Peyer's patch (tissue), 4 donors: Measurements from ENCODE around the gene UQCR11. TPM values are rescaled to one million over a fixed set of nuclear protein-coding genes. Genes with fewer than 3 reads are reported as not detected.

Experiments
- DNase-seq, 3 donors: peaks; one replicate each; pipeline ENCODE4 v3.0.0-alpha.2; 2017 to 2019
- H3K27ac ChIP-seq, 4 donors: fragments of 200-600 bp; sonication (generic); one replicate each; pipeline ENCODE4 v1.5.1; 2016 to 2019
- H3K27me3 ChIP-seq, 2 donors: fragments of 200-600 bp; sonication (generic); one replicate each; pipeline ENCODE4 v1.5.1; 2019
- H3K36me3 ChIP-seq, 3 donors: fragments of 200-600 bp; sonication (generic); one replicate each; pipeline ENCODE4 v1.5.1; 2016 to 2019
- H3K4me1 ChIP-seq, 4 donors: fragments of 200-600 bp; sonication (generic); one replicate each; pipeline ENCODE4 v1.5.1; 2016 to 2019
- H3K4me3 ChIP-seq, 4 donors: fragments of 200-600 bp; sonication (generic); 1 replicate in 3 of 4; 2 replicates in 1 of 4; pipeline ENCODE4 v1.5.1; 2016 to 2019; ENCODE audit warnings: mild to moderate bottlenecking in 1 of 4
- H3K9me3 ChIP-seq, 4 donors: fragments of 200-600 bp; sonication (generic); one replicate each; pipeline ENCODE4 v1.5.1; 2016 to 2019; ENCODE audit warnings: mild to moderate bottlenecking in 1 of 4
- POLR2A ChIP-seq, 2 donors: fragments of 450-650 bp; IDR thresholded peaks; one replicate each; pipeline ENCODE4 v1.5.1; 2017; ENCODE audit warnings: antibody characterized with exemption in 2 of 2, mild to moderate bottlenecking in 2 of 2, moderate library complexity in 2 of 2
- total RNA-seq, 4 donors: library from RNA; depleted of rRNA; stranded (reverse); fragments of >200 nt; gene quantifications; one replicate each; pipeline ENCODE4 v1.1.0, GENCODE V29; 2016
- TF ChIP-seq, protein P1 (sequence below), 6 experiments: fragments of 450-650 bp in 4 of 6; fragments of 200-600 bp in 2 of 6; sonication (generic) in 1 of 6; IDR thresholded peaks; one replicate each; pipeline ENCODE4 v1.5.1; 2017 to 2019; ENCODE audit warnings: antibody characterized with exemption in 6 of 6, mild to moderate bottlenecking in 3 of 6, moderate library complexity in 1 of 6

The UQCR11 gene
- total RNA-seq, 4 donors from 2014 or later, result 59.8 to 122 (median 94.3) TPM

GRCh38 chr19:1591421-1592023, 13.7 kb downstream of the UQCR11 start:
- peak in 1 of 3 donors; percentile 49 for DNase-seq
- Histone ChIP-seq H3K9me3 (no peaks in the 10 kb centered on the region), H3K27ac (peak overlapping the region; percentile 92 to 100 (median 96)), H3K36me3 (peaks cover 0 to 14% (median 0%) of the 10 kb centered on the region in 3 donors), H3K27me3 (no peaks in the 10 kb centered on the region), H3K4me1 (peaks cover 0 to 33% (median 10%) of the 10 kb centered on the region in 4 donors), H3K4me3 (peak overlapping the region; percentile 59 to 87 (median 78))
- TF ChIP-seq POLR2A (IDR thresholded peaks at IDR 0.05), result no peak
- TF ChIP-seq, protein P1, sequence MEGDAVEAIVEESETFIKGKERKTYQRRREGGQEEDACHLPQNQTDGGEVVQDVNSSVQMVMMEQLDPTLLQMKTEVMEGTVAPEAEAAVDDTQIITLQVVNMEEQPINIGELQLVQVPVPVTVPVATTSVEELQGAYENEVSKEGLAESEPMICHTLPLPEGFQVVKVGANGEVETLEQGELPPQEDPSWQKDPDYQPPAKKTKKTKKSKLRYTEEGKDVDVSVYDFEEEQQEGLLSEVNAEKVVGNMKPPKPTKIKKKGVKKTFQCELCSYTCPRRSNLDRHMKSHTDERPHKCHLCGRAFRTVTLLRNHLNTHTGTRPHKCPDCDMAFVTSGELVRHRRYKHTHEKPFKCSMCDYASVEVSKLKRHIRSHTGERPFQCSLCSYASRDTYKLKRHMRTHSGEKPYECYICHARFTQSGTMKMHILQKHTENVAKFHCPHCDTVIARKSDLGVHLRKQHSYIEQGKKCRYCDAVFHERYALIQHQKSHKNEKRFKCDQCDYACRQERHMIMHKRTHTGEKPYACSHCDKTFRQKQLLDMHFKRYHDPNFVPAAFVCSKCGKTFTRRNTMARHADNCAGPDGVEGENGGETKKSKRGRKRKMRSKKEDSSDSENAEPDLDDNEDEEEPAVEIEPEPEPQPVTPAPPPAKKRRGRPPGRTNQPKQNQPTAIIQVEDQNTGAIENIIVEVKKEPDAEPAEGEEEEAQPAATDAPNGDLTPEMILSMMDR (IDR thresholded peaks at IDR 0.05), result no peak

DNA sequence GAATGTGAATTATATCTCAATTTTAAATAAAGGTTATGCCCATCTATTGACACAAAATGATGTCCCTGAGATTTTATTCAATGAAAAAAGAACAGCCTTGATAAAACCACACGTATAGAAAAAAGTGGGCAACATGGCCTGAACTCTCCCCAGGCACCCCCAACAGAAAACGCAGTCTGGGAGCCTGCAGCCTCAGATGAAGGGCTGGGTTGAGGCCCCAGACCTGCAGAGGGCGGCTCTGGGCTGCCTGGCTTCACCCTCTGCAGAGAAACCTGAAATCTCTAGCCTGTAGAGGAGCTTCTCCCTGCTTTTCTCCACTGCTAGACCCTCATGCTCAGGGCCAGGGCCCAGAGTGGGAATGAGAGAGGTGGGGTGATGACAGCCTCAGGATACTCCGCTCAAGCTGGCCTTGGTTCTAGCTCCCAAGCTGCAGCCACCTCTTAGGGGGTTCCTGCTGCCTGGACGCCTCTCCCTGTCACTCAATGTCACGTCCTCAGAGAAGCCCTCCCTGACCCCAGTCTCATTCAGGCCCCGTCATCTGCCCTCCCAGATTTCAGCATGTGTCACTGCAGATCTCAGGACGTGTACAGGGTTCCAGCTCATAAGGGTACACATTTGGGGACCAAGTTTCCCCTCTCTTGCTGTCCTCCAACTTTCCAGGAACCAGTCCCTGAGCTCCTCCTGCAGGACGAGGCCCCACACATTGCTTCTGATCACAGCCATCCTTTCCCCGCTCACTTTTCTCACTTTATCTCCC, 14.4 kb downstream of the UQCR11 start:
- Histone ChIP-seq H3K9me3 (no peaks in the 10 kb centered on the region), H3K4me3 (peak overlapping the region; percentile 59 to 87 (median 78)), H3K4me1 (peaks cover 0 to 33% (median 10%) of the 10 kb centered on the region in 4 donors), H3K36me3 (peaks cover 0 to 7% (median 0%) of the 10 kb centered on the region in 3 donors), H3K27ac (peak overlapping the region in 2 of 4 donors; percentile 92 to 98), H3K27me3 (no peaks in the 10 kb centered on the region)
- peak in 1 of 3 donors; percentile 49 for DNase-seq
- TF ChIP-seq, protein P1 (IDR thresholded peaks at IDR 0.05), result peak in 1 of 6 experiments; percentile 8
- no peak for TF ChIP-seq POLR2A (IDR thresholded peaks at IDR 0.05)

DNA sequence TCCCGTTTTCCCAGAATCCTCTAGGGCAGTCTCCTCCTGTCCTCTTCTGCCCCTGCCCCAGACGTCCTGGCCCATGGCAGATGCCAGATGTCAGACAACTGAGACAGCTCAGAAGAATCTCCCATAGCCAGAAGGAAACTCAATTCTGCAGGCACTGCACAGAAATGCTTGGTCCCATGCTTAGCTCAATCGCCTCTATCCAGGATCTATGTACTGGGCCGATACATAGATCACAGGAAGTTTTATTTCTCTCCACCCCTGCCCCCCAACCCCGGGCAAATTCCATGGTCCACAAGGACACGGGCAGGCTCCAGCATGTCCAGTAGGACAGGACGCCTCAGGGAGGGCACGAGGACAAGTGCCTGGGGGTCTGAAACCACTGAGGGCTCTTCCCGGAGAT, 17.4 kb downstream of the UQCR11 start:
- Histone ChIP-seq H3K36me3 (peaks cover 0 to 15% (median 0%) of the 10 kb centered on the region in 3 donors), H3K27me3 (no peaks in the 10 kb centered on the region), H3K9me3 (no peaks in the 10 kb centered on the region), H3K27ac (no peak overlapping the region), H3K4me1 (peaks cover 0 to 27% (median 10%) of the 10 kb centered on the region in 4 donors), H3K4me3 (no peak overlapping the region)
- TF ChIP-seq, protein P1 (IDR thresholded peaks at IDR 0.05), result no peak
- no peak for TF ChIP-seq POLR2A (IDR thresholded peaks at IDR 0.05)
- DNase-seq, result no peak

DNA sequence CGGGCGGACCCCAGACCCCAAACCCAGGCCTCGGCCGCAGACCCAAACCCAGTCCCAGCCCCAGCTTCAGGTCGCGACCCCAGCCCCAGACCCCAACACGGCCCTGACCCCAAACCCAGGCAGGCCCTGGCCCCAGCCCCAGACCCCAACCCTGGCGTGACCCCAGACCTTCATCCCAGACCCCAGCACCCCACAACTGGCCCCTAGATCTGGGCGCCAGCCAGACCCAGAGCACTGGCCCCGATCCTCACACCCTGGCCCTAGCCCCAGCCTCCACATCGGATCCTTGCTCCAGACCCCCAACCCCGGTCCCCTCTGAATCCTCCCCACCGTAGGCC, 20.1 kb downstream of the UQCR11 start:
- no peak for TF ChIP-seq POLR2A (IDR thresholded peaks at IDR 0.05)
- TF ChIP-seq, protein P1 (IDR thresholded peaks at IDR 0.05), result no peak
- Histone ChIP-seq H3K36me3 (peaks cover 0 to 41% (median 0%) of the 10 kb centered on the region in 3 donors), H3K27ac (no peak overlapping the region), H3K4me3 (no peak overlapping the region), H3K27me3 (no peaks in the 10 kb centered on the region), H3K9me3 (no peaks in the 10 kb centered on the region), H3K4me1 (peaks cover 0 to 14% (median 0%) of the 10 kb centered on the region in 4 donors)
- no peak for DNase-seq

DNA sequence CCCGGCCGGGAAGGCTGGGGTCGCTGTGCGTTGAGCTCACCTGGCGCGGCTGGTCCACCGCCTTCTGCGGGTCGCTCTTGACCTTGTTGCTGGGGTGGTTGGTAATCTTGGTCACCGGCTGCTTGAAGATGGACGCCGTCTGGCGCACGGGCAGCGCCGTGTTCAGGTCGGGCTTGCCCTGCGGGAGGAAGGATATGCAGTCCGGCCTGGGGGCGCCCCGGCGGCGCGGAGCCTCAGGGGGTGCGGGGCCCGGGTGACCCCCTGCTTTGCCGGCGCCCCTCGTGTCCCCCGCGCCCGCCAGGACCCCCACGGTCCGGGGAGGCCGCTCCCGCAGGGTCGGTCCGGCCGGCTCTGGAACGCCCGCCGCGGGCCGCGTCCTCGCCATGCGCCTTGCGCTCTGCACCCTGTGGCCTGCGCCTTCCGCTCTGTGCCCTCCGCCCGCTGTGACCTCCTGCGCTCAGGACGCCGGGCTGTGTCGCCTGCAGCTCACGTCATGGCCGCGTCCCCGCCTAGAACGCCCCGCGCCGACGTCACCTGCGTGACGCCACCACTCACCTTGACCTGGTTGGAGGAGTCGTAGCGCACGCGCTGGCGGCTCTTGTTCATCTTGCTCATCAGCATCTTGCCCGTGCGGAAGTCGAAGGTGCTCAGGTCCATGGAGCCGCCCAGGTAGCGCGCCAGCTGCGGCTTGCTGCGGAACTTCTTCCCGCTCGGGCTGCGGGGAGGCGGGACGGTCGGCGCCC, 20.6 kb downstream of the UQCR11 start:
- no peak for TF ChIP-seq POLR2A (IDR thresholded peaks at IDR 0.05)
- TF ChIP-seq, protein P1 (IDR thresholded peaks at IDR 0.05), result no peak
- Histone ChIP-seq H3K27ac (no peak overlapping the region), H3K36me3 (peaks cover 0 to 47% (median 0%) of the 10 kb centered on the region in 3 donors), H3K4me3 (no peak overlapping the region), H3K9me3 (no peaks in the 10 kb centered on the region), H3K27me3 (no peaks in the 10 kb centered on the region), H3K4me1 (peaks cover 0 to 10% (median 0%) of the 10 kb centered on the region in 4 donors)
- DNase-seq, result no peak
